Neural cell (in vitro differentiated cells): ENCODE data around the gene ANKRD22.

Experiments used
- EP300 ChIP-seq: fragments of 450-650 bp; conservative IDR thresholded peaks from 2 replicates; pipeline ENCODE4 v1.6.1; 2014; ENCODE audit warnings: antibody characterized with exemption, mild to moderate bottlenecking, moderate library complexity; ENCODE audit not compliant: poor library complexity, severe bottlenecking
- EZH2 ChIP-seq: fragments of 200-600, 300-800 bp; shearing (Covaris generic), sonication (generic); IDR thresholded peaks from 2 replicates; pipeline ENCODE4 v1.6.1; 2014; ENCODE audit warnings: antibody characterized with exemption, low read length, borderline replicate concordance, mild to moderate bottlenecking; ENCODE audit not compliant: insufficient read depth, poor library complexity, severe bottlenecking
- POLR2AphosphoS5 ChIP-seq: IDR thresholded peaks from 2 replicates; pipeline ENCODE4 v1.6.1; 2012
- RAD21 ChIP-seq: fragments of 450-650 bp; conservative IDR thresholded peaks from 2 replicates; pipeline ENCODE4 v1.6.1; 2014; ENCODE audit warnings: antibody characterized with exemption, mild to moderate bottlenecking, moderate library complexity
- REST ChIP-seq: IDR thresholded peaks from 2 replicates; pipeline ENCODE4 v1.6.1; 2012; ENCODE audit warnings: borderline replicate concordance
- TAF1 ChIP-seq: IDR thresholded peaks from 2 replicates; pipeline ENCODE4 v1.6.1; 2012; ENCODE audit warnings: low read depth
- TF ChIP-seq, protein P1 (sequence below): fragments of 450-650 bp; IDR thresholded peaks from 2 replicates; pipeline ENCODE4 v1.5.1; 2014; ENCODE audit warnings: antibody characterized with exemption, mild to moderate bottlenecking, moderate library complexity; ENCODE audit not compliant: poor library complexity, severe bottlenecking

- TF ChIP-seq, protein P1, sequence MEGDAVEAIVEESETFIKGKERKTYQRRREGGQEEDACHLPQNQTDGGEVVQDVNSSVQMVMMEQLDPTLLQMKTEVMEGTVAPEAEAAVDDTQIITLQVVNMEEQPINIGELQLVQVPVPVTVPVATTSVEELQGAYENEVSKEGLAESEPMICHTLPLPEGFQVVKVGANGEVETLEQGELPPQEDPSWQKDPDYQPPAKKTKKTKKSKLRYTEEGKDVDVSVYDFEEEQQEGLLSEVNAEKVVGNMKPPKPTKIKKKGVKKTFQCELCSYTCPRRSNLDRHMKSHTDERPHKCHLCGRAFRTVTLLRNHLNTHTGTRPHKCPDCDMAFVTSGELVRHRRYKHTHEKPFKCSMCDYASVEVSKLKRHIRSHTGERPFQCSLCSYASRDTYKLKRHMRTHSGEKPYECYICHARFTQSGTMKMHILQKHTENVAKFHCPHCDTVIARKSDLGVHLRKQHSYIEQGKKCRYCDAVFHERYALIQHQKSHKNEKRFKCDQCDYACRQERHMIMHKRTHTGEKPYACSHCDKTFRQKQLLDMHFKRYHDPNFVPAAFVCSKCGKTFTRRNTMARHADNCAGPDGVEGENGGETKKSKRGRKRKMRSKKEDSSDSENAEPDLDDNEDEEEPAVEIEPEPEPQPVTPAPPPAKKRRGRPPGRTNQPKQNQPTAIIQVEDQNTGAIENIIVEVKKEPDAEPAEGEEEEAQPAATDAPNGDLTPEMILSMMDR = no peak
- no peak for TF ChIP-seq TAF1
- TF ChIP-seq RAD21 = no peak
- TF ChIP-seq EZH2 = no peak
- no peak for TF ChIP-seq EP300
- no peak for TF ChIP-seq POLR2AphosphoS5
- TF ChIP-seq REST = no peak
Observed at GRCh38 chr10:88854684-88855083, 3.0 kb upstream of the ANKRD22 start.
